Measurements from ENCODE around the gene KRTAP1-1. TPM values are rescaled to one million over a fixed set of nuclear protein-coding genes. Genes with fewer than 3 reads are reported as not detected.
"Not testable (repeated sequence)": the region's sequence is repeated elsewhere in the genome, so short reads cannot be mapped to it uniquely, and the experiment has no call there.

KRTAP1-1 gene
- total and polyA plus RNA-seq, 4 donors, result not detected

- H3K9me3 ChIP-seq (ENCODE audit: control insufficient read depth, insufficient read depth, low read length); H3K36me3 ChIP-seq (ENCODE audit: control insufficient read depth, insufficient read depth, low read length); H3K4me3 ChIP-seq (ENCODE audit: low read depth, low read length); H3K27ac ChIP-seq (ENCODE audit: low read depth, low read length); H3K27me3 ChIP-seq (ENCODE audit: control insufficient read depth, insufficient read depth, low read length); H3K4me1 ChIP-seq (ENCODE audit: control insufficient read depth, insufficient read depth, low read length): not testable (repeated sequence)
- 88% methylated on average over 7 of the region's 10 CpGs for WGBS (ENCODE audit: insufficient coverage)
- DNase-seq (ENCODE audit: low read depth in 4 of 6, low spot score in 6 of 6), result peak in 1 of 6 donors; percentile 41
Measured at GRCh38 chr17:41034346-41034935, 6.8 kb downstream of the KRTAP1-1 start, which contains the start of gene KRTAP1-3. Gene KRTAP1-3, minus strand, starts transcription at chr17:41034874. Its CDS starts 53 bp downstream, at chr17:41034821.

DNA sequence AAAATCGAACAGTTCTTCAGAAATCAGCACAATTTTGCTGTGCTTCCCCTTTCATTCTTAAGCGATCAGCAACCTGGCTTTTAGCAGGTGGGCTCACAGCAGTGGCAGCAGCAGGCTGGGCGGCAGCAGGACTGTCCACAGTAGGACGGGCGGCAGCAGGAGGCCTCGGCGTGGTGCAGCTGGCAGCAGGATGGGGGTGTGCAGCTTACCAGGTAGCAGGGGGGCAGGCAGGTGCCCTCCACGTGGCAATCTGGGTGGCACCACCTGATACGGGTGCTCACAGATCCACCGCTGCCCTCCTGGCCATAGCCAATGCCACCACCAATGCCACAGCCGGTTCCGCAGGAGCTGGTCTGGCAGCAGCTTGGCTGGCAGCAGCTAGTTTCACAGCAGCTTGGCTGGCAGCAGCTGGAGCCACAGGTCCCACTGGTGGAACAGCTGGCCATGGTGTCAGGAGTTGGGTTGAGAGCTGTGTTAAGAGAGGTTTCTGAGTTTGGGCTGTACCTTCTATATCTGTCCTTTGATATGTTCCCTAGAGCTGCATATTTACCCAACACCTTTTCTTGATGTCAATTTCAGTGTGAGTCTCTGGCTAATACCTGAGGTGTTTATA lies 11.5 kb downstream of the KRTAP1-1 start, which contains the start of gene KRTAP1-4:
TSS of gene KRTAP1-4 (minus strand) at position 563 of the 613 bp plus-strand sequence. CDS start at position 446, 117 bp downstream.
- H3K27ac ChIP-seq (ENCODE audit: low read depth, low read length), result no peak within 1 kb of the TSS
- WGBS (ENCODE audit: insufficient coverage), result 78% methylated on average over 10 of the region's 12 CpGs
- H3K4me3 ChIP-seq (ENCODE audit: low read depth, low read length), result no peak within 1 kb of the TSS
- H3K9me3 ChIP-seq (ENCODE audit: control insufficient read depth, insufficient read depth, low read length), result no peaks in the 10 kb centered on the region
- no peaks in the 10 kb centered on the region for H3K36me3 ChIP-seq (ENCODE audit: control insufficient read depth, insufficient read depth, low read length)
- no peak for DNase-seq (ENCODE audit: low read depth in 4 of 6, low spot score in 6 of 6)
- no peaks in the 10 kb centered on the region for H3K27me3 ChIP-seq (ENCODE audit: control insufficient read depth, insufficient read depth, low read length)
- no peaks in the 10 kb centered on the region for H3K4me1 ChIP-seq (ENCODE audit: control insufficient read depth, insufficient read depth, low read length)

DNA sequence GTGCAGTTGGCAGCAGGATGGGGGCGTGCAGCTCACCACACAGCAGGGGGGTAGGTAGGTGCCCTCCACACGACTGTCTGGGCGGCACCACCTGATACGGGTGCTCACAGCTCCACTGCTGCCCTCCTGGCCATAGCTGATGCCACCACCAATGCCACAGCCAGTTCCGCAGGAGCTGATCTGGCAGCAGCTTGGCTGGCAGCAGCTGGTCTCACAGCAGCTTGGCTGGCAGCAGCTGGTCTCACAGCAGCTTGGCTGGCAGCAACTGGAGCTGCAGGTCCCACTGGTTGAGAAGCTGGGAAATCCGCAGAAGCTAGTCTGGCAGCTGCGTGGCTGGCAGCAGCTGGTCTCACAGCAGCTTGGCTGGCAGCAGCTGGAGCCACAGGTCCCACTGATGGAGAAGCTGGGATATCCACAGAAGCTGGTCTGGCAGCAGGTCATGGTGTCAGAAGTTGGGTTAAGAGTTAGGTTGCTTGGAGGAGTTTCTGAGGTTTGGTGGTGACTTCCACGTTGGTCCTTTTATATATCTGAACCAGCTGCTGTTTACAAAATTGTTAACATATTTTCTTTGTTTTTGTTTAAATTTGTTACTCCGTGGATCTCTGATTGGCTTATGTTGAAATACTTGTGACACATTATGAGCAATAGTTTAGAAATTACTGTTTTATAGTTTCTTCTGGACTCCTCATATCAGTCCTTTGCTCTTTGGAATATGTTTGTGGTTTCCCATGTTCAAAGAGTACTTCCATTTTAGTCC lies 14.4 kb downstream of the KRTAP1-1 start, which contains the start of gene KRTAP1-5:
TSS of gene KRTAP1-5 (minus strand) at position 494 of the 757 bp plus-strand sequence. CDS start at position 441, 53 bp downstream.
- no peak within 1 kb of the TSS for H3K4me3 ChIP-seq (ENCODE audit: low read depth, low read length)
- H3K36me3 ChIP-seq (ENCODE audit: control insufficient read depth, insufficient read depth, low read length), result no peaks in the 10 kb centered on the region
- H3K9me3 ChIP-seq (ENCODE audit: control insufficient read depth, insufficient read depth, low read length), result no peaks in the 10 kb centered on the region
- H3K27me3 ChIP-seq (ENCODE audit: control insufficient read depth, insufficient read depth, low read length), result no peaks in the 10 kb centered on the region
- WGBS (ENCODE audit: insufficient coverage), result 77% methylated on average over 7 of the region's 9 CpGs
- H3K27ac ChIP-seq (ENCODE audit: low read depth, low read length), result no peak within 1 kb of the TSS
- DNase-seq (ENCODE audit: low read depth in 4 of 6, low spot score in 6 of 6), result peak in 2 of 6 donors; percentile 4 to 65
- no peaks in the 10 kb centered on the region for H3K4me1 ChIP-seq (ENCODE audit: control insufficient read depth, insufficient read depth, low read length)

- WGBS (ENCODE audit: insufficient coverage), result 83% methylated on average over 1 of the region's 3 CpGs
- no peaks in the 10 kb centered on the region for H3K9me3 ChIP-seq (ENCODE audit: control insufficient read depth, insufficient read depth, low read length)
- no peak overlapping the region for H3K4me3 ChIP-seq (ENCODE audit: low read depth, low read length)
- H3K27ac ChIP-seq (ENCODE audit: low read depth, low read length), result no peak overlapping the region
- no peaks in the 10 kb centered on the region for H3K4me1 ChIP-seq (ENCODE audit: control insufficient read depth, insufficient read depth, low read length)
- H3K27me3 ChIP-seq (ENCODE audit: control insufficient read depth, insufficient read depth, low read length), result no peaks in the 10 kb centered on the region
- H3K36me3 ChIP-seq (ENCODE audit: control insufficient read depth, insufficient read depth, low read length), result no peaks in the 10 kb centered on the region
- DNase-seq (ENCODE audit: low read depth in 4 of 6, low spot score in 6 of 6), result no peak
Measured at GRCh38 chr17:41024697-41025096, 16.6 kb downstream of the KRTAP1-1 start.

DNA sequence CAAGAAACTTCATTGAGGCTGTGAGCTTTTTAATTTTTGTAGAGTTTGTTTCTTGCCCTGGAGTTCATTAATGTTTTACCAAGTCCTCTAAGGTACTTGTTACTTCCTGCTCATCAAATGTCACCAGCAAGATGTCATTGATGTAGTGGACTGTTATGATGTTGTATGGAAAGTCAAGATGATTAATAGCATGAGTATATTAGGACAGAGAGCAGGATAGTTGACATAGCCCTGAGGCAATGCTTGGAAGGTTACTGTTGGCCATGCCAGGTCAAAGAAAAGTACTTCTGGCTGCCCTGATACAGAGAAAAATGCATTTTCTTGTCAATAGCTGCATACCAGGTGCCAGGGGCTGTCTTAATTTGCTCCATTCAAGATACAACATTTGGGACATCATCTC lies 20.9 kb downstream of the KRTAP1-1 start:
- Histone ChIP-seq H3K4me3 (ENCODE audit: low read depth, low read length) (no peak overlapping the region), H3K27me3 (ENCODE audit: control insufficient read depth, insufficient read depth, low read length) (no peaks in the 10 kb centered on the region), H3K9me3 (ENCODE audit: control insufficient read depth, insufficient read depth, low read length) (no peaks in the 10 kb centered on the region), H3K4me1 (ENCODE audit: control insufficient read depth, insufficient read depth, low read length) (no peaks in the 10 kb centered on the region), H3K27ac (ENCODE audit: low read depth, low read length) (no peak overlapping the region), H3K36me3 (ENCODE audit: control insufficient read depth, insufficient read depth, low read length) (no peaks in the 10 kb centered on the region)
- DNase-seq (ENCODE audit: low read depth in 4 of 6, low spot score in 6 of 6), result no peak

- H3K36me3 ChIP-seq (ENCODE audit: control insufficient read depth, insufficient read depth, low read length), result no peaks in the 10 kb centered on the region
- no peak overlapping the region for H3K4me3 ChIP-seq (ENCODE audit: low read depth, low read length)
- H3K9me3 ChIP-seq (ENCODE audit: control insufficient read depth, insufficient read depth, low read length), result no peaks in the 10 kb centered on the region
- H3K27ac ChIP-seq (ENCODE audit: low read depth, low read length), result no peak overlapping the region
- H3K27me3 ChIP-seq (ENCODE audit: control insufficient read depth, insufficient read depth, low read length), result no peaks in the 10 kb centered on the region
- 86% methylated on average over 2 of the region's 3 CpGs for WGBS (ENCODE audit: insufficient coverage)
- DNase-seq (ENCODE audit: low read depth in 4 of 6, low spot score in 6 of 6), result no peak
- no peaks in the 10 kb centered on the region for H3K4me1 ChIP-seq (ENCODE audit: control insufficient read depth, insufficient read depth, low read length)
Measured at GRCh38 chr17:41019415-41019814, 21.8 kb downstream of the KRTAP1-1 start.

GRCh38 chr17:41018541-41018940 lies 22.7 kb downstream of the KRTAP1-1 start:
- no peak overlapping the region for H3K27ac ChIP-seq (ENCODE audit: low read depth, low read length)
- H3K4me3 ChIP-seq (ENCODE audit: low read depth, low read length), result no peak overlapping the region
- no peaks in the 10 kb centered on the region for H3K36me3 ChIP-seq (ENCODE audit: control insufficient read depth, insufficient read depth, low read length)
- H3K27me3 ChIP-seq (ENCODE audit: control insufficient read depth, insufficient read depth, low read length), result no peaks in the 10 kb centered on the region
- H3K4me1 ChIP-seq (ENCODE audit: control insufficient read depth, insufficient read depth, low read length), result no peaks in the 10 kb centered on the region
- H3K9me3 ChIP-seq (ENCODE audit: control insufficient read depth, insufficient read depth, low read length), result no peaks in the 10 kb centered on the region
- DNase-seq (ENCODE audit: low read depth in 4 of 6, low spot score in 6 of 6), result no peak
- 80% methylated on average over 2 of the region's 3 CpGs for WGBS (ENCODE audit: insufficient coverage)

DNA sequence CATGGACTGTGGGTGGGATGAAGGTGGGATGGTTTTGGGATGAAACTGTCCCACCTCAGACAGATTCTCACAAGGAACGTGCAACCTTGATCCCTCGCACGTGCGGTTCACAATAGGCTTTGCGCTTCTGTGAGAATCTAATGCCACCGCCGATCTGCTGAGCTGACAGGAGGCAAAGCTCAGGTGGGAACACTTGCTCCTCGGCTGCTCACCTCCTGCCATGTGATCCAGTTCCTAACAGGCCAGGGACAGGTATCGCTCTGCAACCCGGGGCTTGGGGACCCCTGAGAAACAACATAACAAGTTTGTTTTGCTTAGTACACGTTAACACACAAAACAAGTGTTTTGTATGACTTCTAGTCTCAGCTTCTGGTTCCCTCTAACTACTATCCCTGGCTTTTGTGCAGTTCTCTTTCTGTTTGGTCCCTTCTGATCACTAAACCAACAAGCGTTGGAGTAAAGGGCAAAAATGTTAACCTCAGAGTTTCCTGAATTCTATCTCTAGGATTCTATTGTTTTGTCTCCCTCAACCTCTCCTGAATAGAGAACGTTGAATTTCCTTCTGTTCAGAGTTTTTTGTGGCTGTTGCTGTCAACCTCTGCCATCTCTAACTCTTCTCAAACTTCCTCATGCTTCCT lies 24.6 kb downstream of the KRTAP1-1 start:
- no peaks in the 10 kb centered on the region for H3K9me3 ChIP-seq (ENCODE audit: control insufficient read depth, insufficient read depth, low read length)

DNA sequence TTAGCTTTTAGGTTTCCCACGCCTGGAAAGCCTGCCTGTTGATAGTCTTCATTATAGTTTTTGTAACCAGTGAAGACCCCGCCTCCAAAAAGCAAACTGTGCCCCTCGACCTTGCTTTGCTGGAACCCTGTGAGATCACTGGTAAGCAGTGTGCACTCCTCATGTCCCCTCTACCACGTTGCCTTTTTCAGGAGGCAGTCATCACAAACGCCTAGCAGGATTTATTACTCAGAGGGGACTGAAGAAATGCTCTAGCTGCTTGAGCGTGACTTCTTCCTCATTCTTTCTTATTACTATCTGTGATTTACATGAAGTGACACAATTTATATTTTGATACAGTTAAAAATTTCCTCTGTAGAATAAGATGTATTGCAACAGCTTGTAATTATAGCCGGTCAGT lies 25.8 kb downstream of the KRTAP1-1 start:
- no peak overlapping the region for H3K27ac ChIP-seq (ENCODE audit: low read depth, low read length)
- H3K27me3 ChIP-seq (ENCODE audit: control insufficient read depth, insufficient read depth, low read length), result no peaks in the 10 kb centered on the region
- no peaks in the 10 kb centered on the region for H3K36me3 ChIP-seq (ENCODE audit: control insufficient read depth, insufficient read depth, low read length)
- no peak for DNase-seq (ENCODE audit: low read depth in 4 of 6, low spot score in 6 of 6)
- H3K4me1 ChIP-seq (ENCODE audit: control insufficient read depth, insufficient read depth, low read length), result no peaks in the 10 kb centered on the region
- no peak overlapping the region for H3K4me3 ChIP-seq (ENCODE audit: low read depth, low read length)
- 79% methylated on average over 4 of the region's 7 CpGs for WGBS (ENCODE audit: insufficient coverage)
- no peaks in the 10 kb centered on the region for H3K9me3 ChIP-seq (ENCODE audit: control insufficient read depth, insufficient read depth, low read length)

More for the DNA sequence above, 24.6 kb downstream of the KRTAP1-1 start:
- H3K27ac ChIP-seq (ENCODE audit: low read depth, low read length), result no peak overlapping the region
- no peaks in the 10 kb centered on the region for H3K36me3 ChIP-seq (ENCODE audit: control insufficient read depth, insufficient read depth, low read length)
- WGBS (ENCODE audit: insufficient coverage), result 82% methylated on average over 13 of the region's 13 CpGs
- DNase-seq (ENCODE audit: low read depth in 4 of 6, low spot score in 6 of 6), result no peak
- no peak overlapping the region for H3K4me3 ChIP-seq (ENCODE audit: low read depth, low read length)
- H3K27me3 ChIP-seq (ENCODE audit: control insufficient read depth, insufficient read depth, low read length), result no peaks in the 10 kb centered on the region
- no peaks in the 10 kb centered on the region for H3K4me1 ChIP-seq (ENCODE audit: control insufficient read depth, insufficient read depth, low read length)

Measured in spinal cord (tissue), 10 donors.